Erythroblast (primary cell): ENCODE data around the gene KDM1B.

Source experiments
- GATA1 ChIP-seq: IDR thresholded peaks from 2 replicates; pipeline ENCODE4 v1.6.1; 2011; ENCODE audit warnings: low read depth, mild to moderate bottlenecking, control low read depth, low read length, moderate library complexity
- POLR2A ChIP-seq: IDR thresholded peaks from 2 replicates; pipeline ENCODE4 v1.6.1; 2011; ENCODE audit warnings: mild to moderate bottlenecking, low read length

DNA sequence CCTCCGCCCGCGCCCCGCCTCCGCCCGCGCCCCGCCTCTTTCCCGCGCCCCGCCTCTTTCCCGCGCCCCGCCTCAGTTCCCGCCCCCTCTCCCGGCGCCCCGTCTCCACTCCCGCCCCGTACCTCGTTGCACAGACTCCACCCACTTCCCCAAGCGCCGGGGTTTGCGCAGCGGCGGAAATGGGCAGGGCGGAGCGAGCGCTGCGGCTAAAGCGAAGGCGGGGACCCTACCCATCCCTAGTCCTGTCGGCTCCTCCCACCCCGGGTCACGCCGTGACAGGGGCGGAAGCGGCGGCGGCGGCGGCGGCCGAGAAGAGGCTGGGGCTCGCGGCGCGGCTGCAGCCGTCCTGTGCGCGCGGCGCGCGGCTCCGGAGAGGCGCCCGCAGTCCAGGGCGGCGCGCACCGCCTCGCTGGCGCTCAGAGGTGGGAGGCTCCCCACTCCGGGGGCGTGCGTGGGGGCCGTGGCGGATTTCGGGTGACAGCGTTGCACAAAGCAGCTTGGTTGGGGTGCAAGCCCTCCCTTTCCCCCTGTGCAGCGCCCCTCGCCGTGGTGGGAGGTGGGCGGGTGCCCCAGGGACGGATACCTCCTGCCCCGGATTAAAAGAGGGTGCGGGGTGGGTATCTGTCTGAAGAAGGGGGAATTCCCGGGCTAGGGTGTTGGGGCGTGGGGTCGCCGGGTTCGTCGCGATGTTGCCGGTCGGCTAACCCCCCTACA, at the start of gene KDM1B:
- TF ChIP-seq POLR2A (peak; percentile 63), GATA1 (no peak)
